Lower lobe of right lung (tissue), 2 donors: Measurements from ENCODE around the gene RALGAPA1. TPM values are rescaled to one million over a fixed set of nuclear protein-coding genes. Genes with fewer than 3 reads are reported as not detected.
"Not testable (repeated sequence)": the region's sequence is repeated elsewhere in the genome, so short reads cannot be mapped to it uniquely, and the experiment has no call there.

ENCODE experiments used
- ATAC-seq, 2 donors: fragments of 200-7000 bp; cut with Tn5 transposase; one replicate each; pipeline ENCODE4 v1.9.1; 2020 to 2022; ENCODE audit warnings: mild to moderate bottlenecking in 2 of 2, moderate library complexity in 2 of 2
- DNase-seq: peaks from one replicate; pipeline ENCODE4 v3.0.0-alpha.2; 2020
- H3K27ac ChIP-seq: fragments of 200-600 bp; one replicate; pipeline ENCODE4 v1.8.0; 2022
- H3K27me3 ChIP-seq: fragments of 200-600 bp; one replicate; pipeline ENCODE4 v1.8.0; 2022; ENCODE audit warnings: low read depth
- H3K36me3 ChIP-seq: fragments of 200-600 bp; one replicate; pipeline ENCODE4 v1.8.0; 2022; ENCODE audit warnings: mild to moderate bottlenecking
- H3K4me1 ChIP-seq: fragments of 200-600 bp; one replicate; pipeline ENCODE4 v1.8.0; 2022
- H3K4me3 ChIP-seq: fragments of 200-600 bp; one replicate; pipeline ENCODE4 v1.8.0; 2022; ENCODE audit warnings: mild to moderate bottlenecking
- H3K9me3 ChIP-seq: fragments of 200-600 bp; one replicate; pipeline ENCODE4 v1.8.0; 2022
- intact Hi-C: fragments of 100-400 bp; cut with DNase I; formaldehyde crosslinking; loops from one replicate; pipeline ENCODE4 v1.11.0; 2022
- total RNA-seq: library from RNA; stranded (reverse); fragmentation: NEBNext Ultra II Directional; extraction: Animal tissue kit (Norgen Biotek cat#: 25700); gene quantifications from one replicate; pipeline ENCODE4 v1.2.1, GENCODE V29; 2021
- TF ChIP-seq, protein P1 (sequence below): fragments of 200-600 bp; IDR thresholded peaks from one replicate; pipeline ENCODE4 v1.8.0; 2022; ENCODE audit warnings: antibody characterized with exemption, mild to moderate bottlenecking
- donor health status: DM: no; HTN: yes; CAD: no; lungs with severe emphysema.

RALGAPA1 gene
- total RNA-seq, 1 donor from 2014 or later: 64.9 TPM

DNA sequence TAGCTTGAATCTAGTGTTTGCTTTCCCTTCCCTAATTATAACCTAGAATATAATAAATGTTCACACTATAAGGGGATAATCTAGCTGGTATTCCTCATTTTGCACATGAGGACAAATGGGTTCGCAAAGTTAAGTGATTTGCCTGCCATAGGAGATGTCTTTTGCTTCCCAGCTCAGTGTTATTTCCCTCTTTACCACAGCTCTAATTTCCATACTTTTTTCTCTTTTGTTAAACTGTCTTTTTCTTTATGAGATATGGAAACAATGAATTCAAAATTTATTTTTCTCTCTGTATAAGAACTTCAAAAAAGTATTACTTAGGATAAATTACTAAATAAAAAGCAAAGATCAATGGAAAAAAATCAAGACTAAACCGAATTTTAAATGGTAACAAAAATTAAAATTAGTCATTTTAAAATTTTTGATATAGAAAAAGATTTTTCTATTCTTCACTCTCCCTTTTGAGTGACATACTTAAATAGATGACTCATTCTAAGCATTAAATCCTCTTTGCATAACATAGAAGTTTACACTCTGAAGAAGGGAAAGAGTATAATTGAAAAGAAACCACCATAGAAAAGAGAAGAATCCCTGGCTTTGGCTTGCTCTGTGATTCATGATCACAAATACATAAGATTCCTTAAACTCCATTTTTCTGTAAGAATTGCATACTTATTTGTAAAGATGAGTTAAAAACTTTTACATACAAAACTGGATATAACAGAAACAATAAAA lies 177.9 kb downstream of the RALGAPA1 start:
- Histone ChIP-seq H3K4me3 (no peak overlapping the region), H3K9me3 (no peaks in the 10 kb centered on the region), H3K4me1 (peaks cover 3% of the 10 kb centered on the region), H3K27ac (no peak overlapping the region), H3K36me3 (peaks cover 14% of the 10 kb centered on the region), H3K27me3 (no peaks in the 10 kb centered on the region)
- DNase-seq (no peak), ATAC-seq (no peak)
- intact Hi-C loops: no loop called here
- TF ChIP-seq, protein P1, sequence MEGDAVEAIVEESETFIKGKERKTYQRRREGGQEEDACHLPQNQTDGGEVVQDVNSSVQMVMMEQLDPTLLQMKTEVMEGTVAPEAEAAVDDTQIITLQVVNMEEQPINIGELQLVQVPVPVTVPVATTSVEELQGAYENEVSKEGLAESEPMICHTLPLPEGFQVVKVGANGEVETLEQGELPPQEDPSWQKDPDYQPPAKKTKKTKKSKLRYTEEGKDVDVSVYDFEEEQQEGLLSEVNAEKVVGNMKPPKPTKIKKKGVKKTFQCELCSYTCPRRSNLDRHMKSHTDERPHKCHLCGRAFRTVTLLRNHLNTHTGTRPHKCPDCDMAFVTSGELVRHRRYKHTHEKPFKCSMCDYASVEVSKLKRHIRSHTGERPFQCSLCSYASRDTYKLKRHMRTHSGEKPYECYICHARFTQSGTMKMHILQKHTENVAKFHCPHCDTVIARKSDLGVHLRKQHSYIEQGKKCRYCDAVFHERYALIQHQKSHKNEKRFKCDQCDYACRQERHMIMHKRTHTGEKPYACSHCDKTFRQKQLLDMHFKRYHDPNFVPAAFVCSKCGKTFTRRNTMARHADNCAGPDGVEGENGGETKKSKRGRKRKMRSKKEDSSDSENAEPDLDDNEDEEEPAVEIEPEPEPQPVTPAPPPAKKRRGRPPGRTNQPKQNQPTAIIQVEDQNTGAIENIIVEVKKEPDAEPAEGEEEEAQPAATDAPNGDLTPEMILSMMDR: no peak

DNA sequence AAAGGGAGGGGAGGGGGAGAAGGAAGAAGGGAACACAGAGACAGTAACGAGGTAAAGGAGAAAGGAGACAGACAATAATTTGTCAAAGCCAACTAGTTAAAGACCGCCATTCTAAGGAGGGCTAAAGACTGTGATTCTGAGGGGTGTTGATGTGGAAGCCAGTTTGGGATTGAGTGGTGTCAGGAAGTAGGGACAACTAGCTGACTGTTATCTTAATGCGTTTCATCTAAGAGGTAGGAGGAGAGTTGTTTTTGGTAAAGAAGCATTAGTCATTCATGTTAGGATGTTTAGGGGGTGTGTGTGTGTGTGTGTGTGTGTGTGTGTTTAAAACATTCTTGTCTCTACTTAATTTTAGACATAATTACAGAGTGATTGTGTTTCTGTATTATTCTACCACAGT lies 180.1 kb downstream of the RALGAPA1 start:
- DNase-seq: no peak
- Histone ChIP-seq H3K9me3 (no peaks in the 10 kb centered on the region), H3K4me1 (peaks cover 3% of the 10 kb centered on the region), H3K27ac (no peak overlapping the region), H3K4me3 (no peak overlapping the region), H3K36me3 (peaks cover 11% of the 10 kb centered on the region), H3K27me3 (no peaks in the 10 kb centered on the region)
- no peak for ATAC-seq
- intact Hi-C loops: no loop called here
- TF ChIP-seq, protein P1: no peak

DNA sequence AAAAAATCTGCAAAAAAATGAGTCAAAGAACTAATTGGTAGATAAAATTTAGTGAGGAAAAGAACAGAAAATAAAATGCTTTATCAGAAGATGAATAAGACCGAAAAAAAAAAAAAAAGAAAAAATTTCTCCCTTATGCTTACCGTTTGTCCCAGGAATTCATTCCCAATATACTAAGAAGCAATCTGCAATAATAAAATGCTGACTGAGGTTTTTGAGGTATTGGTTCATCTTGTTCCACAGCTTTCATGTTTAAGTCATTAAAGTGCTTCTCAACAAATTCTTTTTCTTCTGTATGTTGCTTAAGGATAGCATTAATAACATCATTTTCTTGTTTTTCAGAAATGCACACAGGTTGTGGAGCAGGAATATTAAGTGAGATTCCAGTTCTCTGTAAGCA lies 182.1 kb downstream of the RALGAPA1 start:
- H3K36me3 ChIP-seq: peaks cover 12% of the 10 kb centered on the region
- intact Hi-C loops, H3K27me3 ChIP-seq: not testable (repeated sequence)

DNA sequence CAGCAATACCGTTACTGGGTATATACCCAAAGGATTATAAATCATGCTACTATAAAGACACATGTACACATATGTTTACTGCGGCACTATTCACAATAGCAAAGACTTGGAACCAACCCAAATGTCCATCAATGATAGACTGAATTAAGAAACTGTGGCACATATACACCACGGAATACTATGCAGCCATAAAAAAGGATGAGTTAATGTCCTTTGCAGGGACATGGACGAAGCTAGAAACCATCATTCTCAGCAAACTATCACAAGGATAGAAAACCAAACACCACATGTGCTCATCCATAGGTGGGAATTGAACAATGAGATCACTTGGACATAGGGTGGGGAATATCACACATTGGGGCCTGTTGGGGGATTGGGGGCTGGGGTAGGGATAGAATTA lies 187.1 kb downstream of the RALGAPA1 start:
- H3K9me3 ChIP-seq, intact Hi-C loops, H3K4me1 ChIP-seq, H3K27me3 ChIP-seq, ATAC-seq, H3K4me3 ChIP-seq, H3K27ac ChIP-seq, DNase-seq: not testable (repeated sequence)
- peaks cover 15% of the 10 kb centered on the region for H3K36me3 ChIP-seq

More for the DNA sequence above, 182.1 kb downstream of the RALGAPA1 start:
- not testable (repeated sequence) for H3K4me1 ChIP-seq, ATAC-seq, H3K9me3 ChIP-seq, DNase-seq, H3K27ac ChIP-seq, H3K4me3 ChIP-seq

DNA sequence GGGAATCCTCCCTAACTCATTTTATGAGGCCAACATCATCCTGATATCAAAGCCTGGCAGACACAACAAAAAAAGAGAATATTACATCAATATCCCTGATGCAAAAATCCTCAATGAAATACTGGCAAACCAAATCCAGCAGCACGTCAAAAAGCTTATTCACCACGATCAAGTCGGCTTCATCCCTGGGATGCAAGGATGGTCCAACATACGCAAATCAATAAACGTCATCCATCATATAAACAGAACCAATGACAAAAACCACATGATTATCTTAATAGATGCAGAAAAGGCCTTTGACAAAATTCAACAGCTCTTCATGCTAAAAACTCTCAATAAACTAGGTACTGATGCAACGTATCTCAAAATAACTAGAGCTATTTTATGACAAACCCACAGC lies 189.1 kb downstream of the RALGAPA1 start:
- H3K36me3 ChIP-seq: peaks cover 12% of the 10 kb centered on the region

DNA sequence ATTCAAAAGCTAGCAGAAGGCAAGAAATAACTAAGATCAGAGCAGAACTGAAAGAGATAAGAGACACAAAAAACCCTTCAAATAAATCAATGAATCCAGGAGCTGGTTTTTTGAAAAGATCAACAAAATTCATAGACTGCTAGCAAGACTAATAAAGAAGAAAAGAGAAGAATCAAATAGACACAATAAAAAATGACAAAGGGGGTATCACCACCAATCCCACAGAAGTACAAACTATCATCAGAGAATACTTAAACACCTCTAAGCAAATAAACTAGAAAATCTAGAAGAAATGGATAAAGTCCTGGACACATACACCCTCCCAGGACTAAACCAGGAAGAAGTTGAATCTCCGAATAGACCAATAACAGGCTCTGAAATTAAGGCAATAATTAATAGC lies 189.6 kb downstream of the RALGAPA1 start:
- H3K9me3 ChIP-seq, DNase-seq, H3K27me3 ChIP-seq, H3K4me3 ChIP-seq, intact Hi-C loops, H3K27ac ChIP-seq, H3K36me3 ChIP-seq, H3K4me1 ChIP-seq, ATAC-seq: not testable (repeated sequence)

More for the DNA sequence above, 189.1 kb downstream of the RALGAPA1 start:
- H3K27me3 ChIP-seq, intact Hi-C loops, H3K9me3 ChIP-seq, H3K4me1 ChIP-seq, ATAC-seq, H3K27ac ChIP-seq, DNase-seq, H3K4me3 ChIP-seq: not testable (repeated sequence)

DNA sequence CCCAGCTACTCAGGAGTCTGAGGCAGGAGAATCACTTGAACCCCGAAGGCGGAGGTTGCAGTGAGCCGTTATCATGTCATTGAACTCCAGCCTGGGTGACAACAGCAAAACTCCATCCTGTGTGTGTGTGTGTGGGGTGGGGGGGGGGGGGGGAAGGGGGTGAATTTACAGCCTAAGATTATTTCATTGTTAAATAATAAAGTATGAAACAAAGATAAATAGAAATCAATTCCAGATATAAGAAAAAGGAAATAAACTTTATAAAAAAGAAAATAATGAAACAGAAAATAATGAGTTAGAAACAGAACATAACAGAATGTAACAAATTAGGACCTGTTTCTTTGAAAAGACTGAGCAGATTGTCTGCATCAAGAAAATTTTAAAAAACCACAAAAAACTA lies 191.6 kb downstream of the RALGAPA1 start:
- Histone ChIP-seq H3K27me3 (no peaks in the 10 kb centered on the region), H3K9me3 (peaks cover 4% of the 10 kb centered on the region), H3K27ac (no peak overlapping the region), H3K4me3 (no peak overlapping the region), H3K36me3 (peaks cover 12% of the 10 kb centered on the region), H3K4me1 (no peaks in the 10 kb centered on the region)
- no peak for ATAC-seq
- TF ChIP-seq, protein P1: no peak
- intact Hi-C loops: no loop called here
- no peak for DNase-seq
